Gastroesophageal sphincter (tissue), 4 donors: Measurements from ENCODE around the gene ANXA4. TPM values are rescaled to one million over a fixed set of nuclear protein-coding genes. Genes with fewer than 3 reads are reported as not detected.

Source experiments
- ATAC-seq: fragments of 150-250 bp; one replicate; pipeline ENCODE4 v1.9.1; 2016; ENCODE audit warnings: mild to moderate bottlenecking, moderate library complexity
- H3K27ac ChIP-seq, 4 donors: fragments of 200-600 bp; sonication (generic) in 3 of 4; 1 replicate in 3 of 4; 2 replicates in 1 of 4; pipeline ENCODE4 v1.5.1; 2016 to 2019
- H3K27me3 ChIP-seq: fragments of 200-600 bp; sonication (generic); one replicate; pipeline ENCODE4 v1.5.1; 2019
- H3K36me3 ChIP-seq, 2 donors: fragments of 200-600 bp; sonication (generic); one replicate each; pipeline ENCODE4 v1.5.1; 2019; ENCODE audit warnings: control low read depth in 1 of 2
- H3K4me1 ChIP-seq, 3 donors: fragments of 200-600 bp; sonication (generic); 1 replicate in 2 of 3; 2 replicates in 1 of 3; pipeline ENCODE4 v1.5.1; 2016 to 2019; ENCODE audit warnings: control low read depth in 2 of 3
- H3K4me3 ChIP-seq, 2 donors: fragments of 200-600 bp; sonication (generic); one replicate each; pipeline ENCODE4 v1.5.1; 2019; ENCODE audit warnings: mild to moderate bottlenecking in 1 of 2, moderate library complexity in 1 of 2
- H3K9me3 ChIP-seq, 3 donors: fragments of 200-600 bp; sonication (generic); one replicate each; pipeline ENCODE4 v1.5.1; 2017 to 2019; ENCODE audit warnings: control low read depth in 2 of 3
- EP300 ChIP-seq: sonication (generic); formaldehyde crosslinking; IDR thresholded peaks from one replicate; pipeline ENCODE4 v1.6.1; 2017; ENCODE audit warnings: antibody characterized with exemption, mild to moderate bottlenecking
- POLR2A ChIP-seq, 2 donors: fragments of 450-650 bp; IDR thresholded peaks; one replicate each; pipeline ENCODE4 v1.6.1; 2017; ENCODE audit warnings: antibody characterized with exemption in 2 of 2, mild to moderate bottlenecking in 2 of 2, moderate library complexity in 1 of 2
- POLR2AphosphoS5 ChIP-seq: sonication (generic); formaldehyde crosslinking; IDR thresholded peaks from one replicate; pipeline ENCODE4 v1.6.1; 2017; ENCODE audit warnings: antibody characterized with exemption
- WGBS, 2 donors: methylation state at CpG; one replicate each; pipeline ENCODE4 v1.1.5; 2018; ENCODE audit warnings: low coverage in 1 of 2; 5-methylcytosine and 5-hydroxymethylcytosine counted together
- total RNA-seq, 4 donors: library from RNA; depleted of rRNA; stranded (reverse); fragments of >200 nt; gene quantifications; one replicate each; pipeline ENCODE4 v1.1.0, GENCODE V29; 2016
- TF ChIP-seq, protein P1 (sequence below), 4 experiments: fragments of 200-600 bp in 2 of 4; fragments of 450-650 bp in 2 of 4; sonication (generic) in 1 of 4; IDR thresholded peaks; one replicate each; pipeline ENCODE4 v1.5.1; 2017 to 2019; ENCODE audit warnings: antibody characterized with exemption in 4 of 4, mild to moderate bottlenecking in 2 of 4, moderate library complexity in 2 of 4

ANXA4 gene
- total RNA-seq, 4 donors from 2014 or later = 49.0 to 66.8 (median 58.1) TPM

DNA sequence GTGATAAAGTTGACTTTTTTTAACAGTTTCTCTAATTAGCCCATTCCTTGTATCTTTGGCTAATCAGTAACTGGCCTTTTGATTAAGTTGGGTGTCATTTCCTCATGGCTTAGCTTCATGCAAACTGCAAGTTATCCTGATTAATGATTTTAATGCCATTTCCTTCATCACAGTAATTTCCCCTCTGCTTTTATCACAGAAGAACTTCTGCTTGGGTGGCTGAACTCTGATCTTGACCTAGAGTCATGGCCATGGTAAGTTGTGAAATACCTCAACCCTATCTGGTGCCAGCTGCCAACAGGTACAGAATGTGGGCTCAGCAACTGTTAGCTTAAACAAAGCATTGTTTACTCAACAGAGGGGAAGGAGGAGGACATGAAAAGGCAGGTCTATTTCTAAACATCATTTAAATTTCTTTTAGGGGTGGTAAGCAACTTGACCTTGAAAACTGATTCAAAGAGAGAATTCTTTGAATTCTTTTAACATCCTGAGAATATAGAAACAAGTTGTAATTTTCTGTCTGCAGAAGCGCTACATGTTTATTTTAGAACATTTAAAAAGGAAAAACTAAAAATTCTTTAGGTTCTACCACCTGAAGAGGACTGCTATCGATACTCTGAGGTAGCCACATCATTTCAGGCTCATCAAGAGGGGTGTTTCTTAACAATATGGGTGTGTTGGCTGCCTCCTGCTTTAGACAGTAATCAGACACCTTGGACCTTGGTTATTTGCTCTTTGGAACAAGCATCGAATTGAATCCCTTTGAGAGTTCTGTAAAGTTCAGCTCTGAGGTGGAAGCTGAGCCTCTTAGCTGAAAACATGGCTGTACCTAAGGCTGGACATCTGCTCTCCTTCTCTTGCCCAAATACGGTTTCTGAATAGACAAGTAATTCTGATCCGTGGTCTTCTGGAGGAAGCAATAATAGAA, 39.7 kb downstream of the ANXA4 start:
- 59 to 69% methylated on average over 5 of the region's 5 CpGs for WGBS, 2 donors
- TF ChIP-seq, protein P1, sequence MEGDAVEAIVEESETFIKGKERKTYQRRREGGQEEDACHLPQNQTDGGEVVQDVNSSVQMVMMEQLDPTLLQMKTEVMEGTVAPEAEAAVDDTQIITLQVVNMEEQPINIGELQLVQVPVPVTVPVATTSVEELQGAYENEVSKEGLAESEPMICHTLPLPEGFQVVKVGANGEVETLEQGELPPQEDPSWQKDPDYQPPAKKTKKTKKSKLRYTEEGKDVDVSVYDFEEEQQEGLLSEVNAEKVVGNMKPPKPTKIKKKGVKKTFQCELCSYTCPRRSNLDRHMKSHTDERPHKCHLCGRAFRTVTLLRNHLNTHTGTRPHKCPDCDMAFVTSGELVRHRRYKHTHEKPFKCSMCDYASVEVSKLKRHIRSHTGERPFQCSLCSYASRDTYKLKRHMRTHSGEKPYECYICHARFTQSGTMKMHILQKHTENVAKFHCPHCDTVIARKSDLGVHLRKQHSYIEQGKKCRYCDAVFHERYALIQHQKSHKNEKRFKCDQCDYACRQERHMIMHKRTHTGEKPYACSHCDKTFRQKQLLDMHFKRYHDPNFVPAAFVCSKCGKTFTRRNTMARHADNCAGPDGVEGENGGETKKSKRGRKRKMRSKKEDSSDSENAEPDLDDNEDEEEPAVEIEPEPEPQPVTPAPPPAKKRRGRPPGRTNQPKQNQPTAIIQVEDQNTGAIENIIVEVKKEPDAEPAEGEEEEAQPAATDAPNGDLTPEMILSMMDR (IDR thresholded peaks at IDR 0.05) = no peak
- TF ChIP-seq POLR2AphosphoS5 (no peak), POLR2A (IDR thresholded peaks at IDR 0.05) (no peak), EP300 (no peak)
- peaks cover 0 to 21% of the 10 kb centered on the region in 2 donors for H3K36me3 ChIP-seq
- ATAC-seq = peak; percentile 36
- peaks cover 0 to 7% (median 0%) of the 10 kb centered on the region in 3 donors for H3K4me1 ChIP-seq
- no peak overlapping the region for H3K27ac ChIP-seq
- H3K27me3 ChIP-seq = no peaks in the 10 kb centered on the region
- no peak overlapping the region for H3K4me3 ChIP-seq
- no peaks in the 10 kb centered on the region for H3K9me3 ChIP-seq

DNA sequence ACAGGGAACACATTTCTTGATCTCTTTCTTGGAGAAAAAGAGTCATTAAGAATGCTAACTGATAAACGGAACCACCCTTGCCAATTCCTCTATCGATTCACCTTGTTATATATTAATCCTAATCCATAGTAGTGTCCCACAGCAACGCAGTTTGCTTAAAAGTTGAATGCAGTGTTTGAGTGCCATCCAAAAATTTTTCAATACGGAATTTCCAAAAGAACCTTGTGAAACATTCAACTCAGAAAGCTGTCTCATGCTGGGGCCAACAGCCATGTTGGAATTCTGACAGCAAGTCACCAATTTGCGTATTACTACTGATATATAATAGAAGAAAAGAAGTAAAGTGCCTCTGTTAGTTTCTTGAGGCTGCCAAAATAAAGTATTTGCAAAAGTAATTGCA, 42.3 kb downstream of the ANXA4 start:
- no peak for ATAC-seq
- WGBS, 2 donors = 86 to 100% methylated on average over 5 of the region's 5 CpGs
- peaks cover 0 to 39% of the 10 kb centered on the region in 2 donors for H3K36me3 ChIP-seq
- TF ChIP-seq POLR2AphosphoS5 (no peak), EP300 (no peak), POLR2A (IDR thresholded peaks at IDR 0.05) (no peak)
- TF ChIP-seq, protein P1 (IDR thresholded peaks at IDR 0.05) = no peak
- H3K9me3 ChIP-seq = no peaks in the 10 kb centered on the region
- H3K4me3 ChIP-seq = no peak overlapping the region
- no peaks in the 10 kb centered on the region for H3K27me3 ChIP-seq
- H3K27ac ChIP-seq = no peak overlapping the region
- H3K4me1 ChIP-seq = peaks cover 0 to 10% (median 0%) of the 10 kb centered on the region in 3 donors

DNA sequence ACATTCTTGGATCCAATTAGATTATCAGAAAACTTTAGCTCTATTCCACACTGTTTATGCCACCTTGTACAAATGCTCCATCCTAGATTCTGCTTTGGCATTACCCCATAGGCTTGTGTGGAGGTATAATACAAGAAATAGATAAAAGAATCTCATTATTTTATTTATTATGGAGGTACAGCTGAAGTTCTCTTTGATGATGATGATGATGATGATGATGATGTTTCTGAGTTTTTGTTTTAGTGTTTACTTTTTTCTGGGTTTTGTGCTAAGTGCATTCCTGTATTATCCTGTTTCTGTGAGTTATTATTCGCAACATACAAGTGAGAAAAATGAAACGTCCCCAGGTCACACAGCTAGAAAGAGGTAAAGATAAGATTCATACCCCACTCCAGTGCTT, 43.4 kb downstream of the ANXA4 start:
- no peak for ATAC-seq

GRCh38 chr2:69786052-69786560, 44.2 kb downstream of the ANXA4 start:
- no peaks in the 10 kb centered on the region for H3K27me3 ChIP-seq
- H3K36me3 ChIP-seq = peaks cover 0 to 39% of the 10 kb centered on the region in 2 donors
- H3K4me1 ChIP-seq = peaks cover 0 to 22% (median 7%) of the 10 kb centered on the region in 3 donors
- no peak overlapping the region for H3K4me3 ChIP-seq
- TF ChIP-seq EP300 = no peak
- TF ChIP-seq, protein P1 (IDR thresholded peaks at IDR 0.05) = no peak
- no peak for TF ChIP-seq POLR2AphosphoS5
- TF ChIP-seq POLR2A (IDR thresholded peaks at IDR 0.05) = no peak
- H3K9me3 ChIP-seq = no peaks in the 10 kb centered on the region
- ATAC-seq = no peak
- H3K27ac ChIP-seq = no peak overlapping the region
- 71 to 85% methylated on average over 2 to 4 of the region's 4 CpGs for WGBS, 2 donors

More for the DNA sequence above, 43.4 kb downstream of the ANXA4 start:
- 86 to 100% methylated on average over 2 of the region's 2 CpGs for WGBS, 2 donors
- H3K27me3 ChIP-seq = no peaks in the 10 kb centered on the region
- H3K27ac ChIP-seq = no peak overlapping the region
- H3K9me3 ChIP-seq = no peaks in the 10 kb centered on the region
- peaks cover 0 to 39% of the 10 kb centered on the region in 2 donors for H3K36me3 ChIP-seq
- H3K4me3 ChIP-seq = no peak overlapping the region
- TF ChIP-seq POLR2AphosphoS5 (no peak), POLR2A (IDR thresholded peaks at IDR 0.05) (no peak), EP300 (no peak)
- TF ChIP-seq, protein P1 (IDR thresholded peaks at IDR 0.05) = no peak
- peaks cover 0 to 20% (median 7%) of the 10 kb centered on the region in 3 donors for H3K4me1 ChIP-seq
